GM21825 (cell line): ENCODE data around the gene WDR31.
"Not testable (repeated sequence)": the region's sequence is repeated elsewhere in the genome, so short reads cannot be mapped to it uniquely, and the experiment has no call there.

Experiments
- ATAC-seq: cut with Tn5 transposase; IDR thresholded peaks from one replicate; pipeline ENCODE4 v1.9.1; 2021; ENCODE audit warnings: mild to moderate bottlenecking, moderate library complexity; ENCODE audit not compliant: unreplicated experiment

WDR31 gene

DNA sequence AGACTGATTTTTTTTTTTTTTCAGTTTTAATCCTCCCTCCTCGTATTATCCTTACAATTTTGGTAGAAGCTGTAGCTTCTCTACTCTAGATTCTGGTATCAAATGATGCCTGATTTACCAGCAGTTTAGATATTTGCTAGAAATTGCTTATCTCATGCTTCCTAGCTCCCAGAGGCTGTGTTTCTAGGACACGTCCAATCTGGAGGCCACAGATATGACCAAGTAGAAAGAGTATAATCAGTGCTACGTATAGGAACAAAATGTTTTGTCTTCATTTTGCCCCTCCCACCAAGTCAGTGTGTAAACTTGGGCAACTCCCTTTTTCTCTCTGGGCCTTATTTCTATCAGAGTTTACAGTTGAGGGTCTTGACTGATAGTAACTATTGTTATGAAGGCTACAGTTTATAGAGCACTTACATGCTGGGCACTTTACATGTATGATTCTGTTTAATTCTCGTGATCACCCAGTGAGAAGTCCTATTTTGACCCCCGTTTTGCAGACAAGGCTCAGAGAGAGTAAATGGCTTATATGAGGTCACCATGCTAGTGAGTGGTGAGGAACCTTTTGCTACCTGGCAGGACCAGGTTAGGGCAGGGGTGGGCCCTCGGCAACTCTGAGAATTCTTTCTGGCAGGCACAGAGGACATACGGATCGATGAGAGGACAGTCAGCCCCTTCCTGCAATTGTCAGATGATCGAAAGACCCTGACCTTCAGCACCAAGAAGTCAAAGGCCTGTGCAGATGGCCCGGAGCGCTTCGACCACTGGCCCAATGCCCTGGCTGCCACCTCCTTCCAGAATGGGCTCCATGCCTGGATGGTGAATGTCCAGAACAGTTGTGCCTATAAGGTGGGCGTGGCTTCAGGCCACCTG, 29.1 kb upstream of the WDR31 start:
- ATAC-seq = no peak

DNA sequence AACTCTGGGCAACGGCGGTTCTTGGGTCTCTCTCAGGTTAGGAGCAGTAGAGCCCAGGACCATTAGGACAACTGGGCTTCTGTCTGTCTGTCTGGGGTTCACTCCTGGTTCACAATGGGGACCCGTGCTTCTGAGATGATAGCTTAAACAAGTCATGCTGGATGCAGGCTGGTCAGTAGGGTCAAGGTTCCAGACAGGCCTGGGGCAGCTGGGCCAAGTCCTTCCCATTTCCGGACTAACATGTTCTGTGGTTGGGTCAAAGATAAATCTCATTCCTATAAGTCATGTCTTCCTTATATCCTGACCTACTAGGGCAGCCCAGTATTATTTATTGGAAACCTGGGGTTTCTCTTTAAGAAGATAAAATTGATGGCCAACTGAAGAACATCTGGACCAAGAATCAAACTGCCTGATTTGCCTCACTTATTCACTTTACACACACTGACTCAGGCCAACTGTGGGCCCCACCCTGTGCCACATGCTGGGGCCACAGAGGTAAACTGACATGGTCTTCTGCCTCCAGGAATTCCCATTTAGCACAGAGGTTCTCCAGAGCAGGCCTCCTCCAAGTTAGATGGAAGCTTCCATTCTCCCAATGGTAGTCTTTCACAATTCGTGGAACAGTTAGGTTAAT, 28.4 kb upstream of the WDR31 start:
- ATAC-seq = no peak

DNA sequence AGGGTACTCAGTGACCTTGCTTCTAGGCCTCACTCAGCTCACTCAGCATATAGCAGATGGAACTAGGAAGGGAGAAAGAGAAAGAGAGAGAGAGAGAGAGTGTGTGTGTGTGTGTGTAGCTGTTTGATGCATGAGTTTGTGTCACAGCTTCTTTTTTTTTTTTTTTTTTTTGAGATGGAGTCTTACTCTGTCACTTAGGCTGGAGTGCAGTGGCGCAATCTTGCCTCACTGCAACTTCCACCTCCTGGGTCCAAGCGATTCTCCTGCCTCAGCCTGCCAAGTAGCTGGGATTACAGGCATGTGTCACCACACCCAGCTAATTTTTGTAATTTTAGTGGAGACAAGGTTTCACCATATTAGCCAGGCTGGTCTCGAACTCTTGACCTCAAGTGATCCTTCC, 25.6 kb upstream of the WDR31 start:
- ATAC-seq = not testable (repeated sequence)

DNA sequence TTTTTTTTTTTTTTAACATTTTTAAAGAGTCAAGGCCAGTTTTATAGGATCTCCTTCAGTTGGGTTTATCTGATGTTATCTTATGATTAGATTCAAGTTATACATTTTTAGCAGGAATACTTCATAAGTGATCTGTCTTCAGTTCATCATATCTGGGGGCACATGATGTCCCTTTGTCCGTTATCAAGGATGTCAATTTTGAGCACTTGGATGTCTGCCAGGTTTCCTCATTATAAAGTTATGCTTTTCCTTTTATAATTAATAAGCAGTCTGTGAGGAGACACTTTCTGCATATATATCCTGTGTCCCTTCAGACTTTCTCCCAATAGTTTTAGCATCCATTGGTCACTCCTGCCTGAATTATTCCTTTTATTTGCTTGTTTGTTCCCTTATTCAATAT, 24.9 kb upstream of the WDR31 start:
- ATAC-seq = no peak

- ATAC-seq = no peak
Measured at GRCh38 chr9:113363336-113363735, 23.3 kb upstream of the WDR31 start.

DNA sequence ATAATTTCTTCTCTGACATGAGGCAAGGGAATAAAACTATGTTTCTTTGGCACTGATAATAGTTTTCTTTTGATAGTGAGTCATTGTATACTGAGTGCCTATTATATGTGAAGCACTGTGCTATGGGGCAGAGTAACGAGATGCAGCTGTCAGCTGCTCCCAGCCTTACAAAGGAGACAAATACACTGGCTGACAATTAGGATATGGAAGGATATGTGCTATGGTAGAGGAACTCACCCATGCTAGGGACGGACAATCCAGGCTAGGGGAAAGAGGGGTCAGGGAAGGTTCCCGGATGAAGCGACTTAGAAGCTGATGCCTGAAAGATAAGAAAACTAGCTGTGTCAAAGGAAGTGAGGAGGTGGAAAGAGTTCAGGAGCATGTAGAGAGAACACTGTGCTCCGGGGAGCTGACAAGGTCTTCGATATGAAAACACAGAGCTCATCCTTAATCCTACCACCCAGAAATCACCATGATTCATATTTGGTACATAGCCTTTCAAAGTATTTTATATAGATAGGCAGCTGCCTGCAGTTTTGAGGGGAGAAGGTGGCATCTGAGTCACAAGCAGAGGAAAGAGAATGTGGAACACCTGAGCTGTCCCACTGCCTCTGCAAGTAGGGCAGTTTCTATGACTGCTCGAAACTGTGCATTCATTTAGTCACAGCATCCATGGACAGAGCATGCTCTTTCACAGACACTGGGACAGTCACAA, 21.4 kb upstream of the WDR31 start:
- ATAC-seq = no peak

DNA sequence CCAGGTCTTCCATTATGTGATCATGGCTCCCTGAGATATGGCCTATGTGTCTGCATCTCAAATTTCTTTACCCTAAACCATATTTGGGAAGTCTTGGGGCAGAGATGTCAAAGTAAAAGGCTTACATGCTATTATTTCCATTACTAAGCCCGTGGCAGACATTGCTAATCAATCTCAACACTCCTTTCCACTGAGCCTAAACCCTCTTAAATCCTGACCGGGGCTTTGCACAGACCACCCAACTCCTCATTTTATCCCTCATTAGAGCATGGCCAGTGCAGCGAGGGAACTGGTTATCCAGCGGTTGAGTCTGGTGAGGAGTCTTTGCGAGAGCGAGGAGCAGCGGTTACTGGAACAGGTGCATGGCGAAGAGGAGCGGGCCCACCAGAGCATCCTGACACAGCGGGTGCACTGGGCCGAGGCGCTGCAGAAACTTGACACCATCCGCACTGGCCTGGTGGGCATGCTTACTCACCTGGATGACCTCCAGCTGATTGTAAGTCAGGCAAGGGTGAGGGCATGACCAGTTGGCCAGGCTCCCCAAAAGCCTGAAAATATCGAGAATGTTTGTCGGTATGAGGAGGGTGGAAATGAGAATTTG, 20.3 kb upstream of the WDR31 start:
- ATAC-seq = no peak

- no peak for ATAC-seq
Measured at GRCh38 chr9:113359385-113359784, 19.3 kb upstream of the WDR31 start.

GRCh38 chr9:113356686-113357292, 16.7 kb upstream of the WDR31 start:
- ATAC-seq = no peak

DNA sequence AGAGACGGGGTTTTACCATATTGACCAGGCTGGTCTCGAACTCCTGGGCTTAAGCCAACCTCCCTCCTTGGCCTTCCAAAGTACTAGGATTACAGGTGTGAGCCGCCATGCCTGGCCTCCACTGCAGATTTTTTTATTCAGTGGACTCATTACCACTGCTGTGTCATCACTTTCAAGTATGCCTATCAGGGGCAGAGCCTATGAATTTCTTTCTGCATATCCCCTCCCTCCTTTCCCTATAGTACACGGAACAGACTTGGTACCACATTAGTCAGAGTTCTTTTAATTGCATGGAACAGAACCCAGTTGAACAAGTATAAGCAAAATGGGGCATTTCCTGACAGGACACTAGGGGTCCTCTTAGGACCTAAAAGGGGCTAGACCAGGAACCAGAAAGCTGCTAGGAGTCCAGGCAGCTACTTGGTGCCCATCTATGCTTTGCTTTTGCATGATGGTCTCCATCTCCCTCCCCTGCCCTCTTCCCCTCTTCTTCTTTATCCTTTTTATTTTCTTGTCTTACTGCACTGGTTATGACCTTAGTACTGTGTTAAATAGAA, 15.0 kb upstream of the WDR31 start:
- no peak for ATAC-seq

GRCh38 chr9:113352411-113352810, 12.3 kb upstream of the WDR31 start:
- ATAC-seq = no peak

DNA sequence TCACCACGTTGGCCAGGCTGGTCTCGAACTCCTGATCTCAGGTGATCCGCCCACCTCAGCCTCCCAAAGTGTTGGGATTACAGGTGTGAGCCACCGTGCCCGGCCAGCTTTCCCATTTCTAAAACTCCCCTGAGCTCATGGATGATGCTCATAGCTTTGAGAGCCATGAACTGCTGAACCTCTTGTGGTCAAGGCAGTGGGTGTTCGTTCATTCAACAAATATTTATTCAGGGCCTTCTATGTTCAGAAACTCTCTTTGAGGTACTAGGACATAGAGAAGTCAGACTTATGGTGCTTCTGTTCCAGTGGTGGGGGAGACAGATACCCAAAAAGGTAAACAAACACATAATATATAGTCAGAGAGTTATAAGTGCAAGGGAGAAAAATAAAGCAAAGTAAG, 11.9 kb upstream of the WDR31 start:
- ATAC-seq = no peak

DNA sequence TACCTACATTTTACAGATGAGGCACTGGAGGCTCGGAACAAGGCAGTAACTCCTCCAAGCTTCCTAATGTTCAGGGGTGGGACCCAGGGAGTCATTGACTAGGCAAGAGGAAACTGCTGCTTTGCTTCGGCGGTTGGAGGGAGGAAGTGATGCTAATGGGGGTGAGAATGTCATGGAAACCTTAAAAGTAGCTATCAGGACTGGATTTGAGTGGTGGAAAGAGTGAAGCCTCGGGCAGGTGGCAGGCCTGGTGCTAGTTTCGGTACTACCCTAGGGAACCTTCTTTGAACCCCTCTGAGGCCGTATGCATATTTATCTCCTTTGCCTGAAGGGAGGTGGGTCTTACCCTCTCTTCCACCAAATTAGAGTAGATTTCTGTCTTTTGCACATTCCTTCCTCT, 10.9 kb upstream of the WDR31 start:
- ATAC-seq = peak; percentile 47

DNA sequence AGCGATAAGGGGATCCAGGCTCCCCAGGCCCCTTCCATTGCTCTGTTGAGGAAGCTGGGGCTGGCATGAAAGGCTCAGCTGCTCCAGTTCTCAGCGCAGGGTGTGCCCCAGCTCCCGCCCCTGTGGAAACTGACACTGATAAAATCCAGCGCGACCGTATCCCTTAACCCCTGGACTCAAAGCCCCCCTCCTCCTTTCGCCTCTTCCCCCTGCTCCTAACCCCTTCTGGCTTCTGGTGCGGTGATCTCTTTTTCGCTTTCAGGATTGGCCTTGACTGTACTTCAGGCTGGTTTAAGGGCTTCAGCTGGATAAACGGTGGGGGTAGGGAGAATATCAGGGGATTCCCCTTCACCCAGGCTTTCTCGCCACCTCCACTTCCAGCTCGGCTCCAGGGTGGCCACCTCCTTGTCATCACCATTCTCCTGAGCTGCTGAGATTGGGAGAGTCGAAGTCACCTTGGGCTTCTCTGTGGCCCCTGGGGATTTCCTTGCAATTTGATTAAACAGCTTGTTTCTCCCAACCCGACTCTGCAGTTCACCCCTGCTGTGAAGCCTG, 10.1 kb upstream of the WDR31 start:
- ATAC-seq = no peak

GRCh38 chr9:113349445-113350094, 9.5 kb upstream of the WDR31 start, which contains the start of gene BSPRY:
TSS of gene BSPRY (plus strand) at chr9:113349541. CDS start at chr9:113349580, 39 bp downstream.
- peak; percentile 38 for ATAC-seq

DNA sequence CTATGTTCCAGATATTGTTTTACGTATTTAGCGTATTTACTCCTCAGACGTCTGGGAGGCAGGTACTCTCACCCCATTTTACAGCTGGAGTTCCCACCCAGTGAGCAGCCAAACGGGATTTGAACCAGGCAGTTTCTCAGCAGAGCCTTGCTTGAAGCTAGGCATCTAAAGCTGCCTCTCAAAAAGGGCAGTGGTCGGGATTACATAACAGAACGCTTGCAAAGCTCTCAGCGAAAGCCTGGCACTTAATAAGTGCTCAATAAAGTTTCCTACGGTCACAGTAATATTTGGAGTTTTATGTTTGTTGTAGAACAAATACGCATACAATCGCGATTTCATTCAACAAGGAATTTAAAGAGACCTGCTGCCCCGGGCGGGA, 9.0 kb upstream of the WDR31 start:
- ATAC-seq = no peak

GRCh38 chr9:113348437-113348836, 8.4 kb upstream of the WDR31 start:
- ATAC-seq = no peak

DNA sequence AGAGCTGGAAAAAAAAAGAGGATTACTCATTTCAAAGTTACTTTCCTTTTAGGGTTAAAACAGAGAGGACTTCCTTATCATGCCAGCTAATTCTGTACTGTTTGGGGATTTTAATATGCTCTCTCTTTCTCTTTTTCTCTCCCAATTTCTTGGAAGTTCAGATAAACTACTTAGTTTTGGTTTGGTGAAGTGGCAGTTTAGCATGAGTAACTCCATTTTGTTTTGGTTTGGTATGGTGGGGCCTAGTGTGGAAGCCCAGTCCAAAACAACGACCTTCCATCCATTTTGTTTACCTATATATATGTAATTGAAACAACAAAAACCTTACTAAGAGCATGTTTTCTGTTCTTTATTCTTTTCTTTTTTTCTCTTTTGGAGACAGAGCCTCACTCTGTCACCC, 5.6 kb upstream of the WDR31 start:
- ATAC-seq = no peak

- ATAC-seq = no peak
Measured at GRCh38 chr9:113345190-113345589, 5.1 kb upstream of the WDR31 start.

- no peak for ATAC-seq
Measured at GRCh38 chr9:113343732-113344231, 3.7 kb upstream of the WDR31 start.
